ENCODE data around the gene SERPINB2. TPM values are rescaled to one million over a fixed set of nuclear protein-coding genes. Genes with fewer than 3 reads are reported as not detected.

SERPINB2 gene
- total RNA-seq, 1 donor from 2014 or later: 4.1 TPM

GRCh38 chr18:63869374-63869773 lies 18.1 kb upstream of the SERPINB2 start:
- Histone ChIP-seq H3K36me3 (ENCODE audit: control insufficient read depth, insufficient read depth, low read length) (no peaks in the 10 kb centered on the region), H3K4me3 (ENCODE audit: low read depth, low read length) (no peak overlapping the region), H3K27me3 (ENCODE audit: control insufficient read depth, insufficient read depth, low read length) (no peaks in the 10 kb centered on the region)
- no peak for TF ChIP-seq CTCF (IDR thresholded peaks at IDR 0.05; ENCODE audit: insufficient read depth, low read length, poor library complexity, severe bottlenecking)
- DNase-seq (ENCODE audit: low read depth): no peak

GRCh38 chr18:63869851-63870250 lies 17.7 kb upstream of the SERPINB2 start:
- DNase-seq (ENCODE audit: low read depth): no peak
- Histone ChIP-seq H3K4me3 (ENCODE audit: low read depth, low read length) (no peak overlapping the region), H3K36me3 (ENCODE audit: control insufficient read depth, insufficient read depth, low read length) (no peaks in the 10 kb centered on the region), H3K27me3 (ENCODE audit: control insufficient read depth, insufficient read depth, low read length) (no peaks in the 10 kb centered on the region)
- TF ChIP-seq CTCF (IDR thresholded peaks at IDR 0.05; ENCODE audit: insufficient read depth, low read length, poor library complexity, severe bottlenecking): no peak

- Histone ChIP-seq H3K4me3 (ENCODE audit: low read depth, low read length) (no peak overlapping the region), H3K36me3 (ENCODE audit: control insufficient read depth, insufficient read depth, low read length) (no peaks in the 10 kb centered on the region), H3K27me3 (ENCODE audit: control insufficient read depth, insufficient read depth, low read length) (no peaks in the 10 kb centered on the region)
- no peak for TF ChIP-seq CTCF (IDR thresholded peaks at IDR 0.05; ENCODE audit: insufficient read depth, low read length, poor library complexity, severe bottlenecking)
- DNase-seq (ENCODE audit: low read depth): no peak
Measured at GRCh38 chr18:63871836-63872235, 15.7 kb upstream of the SERPINB2 start.

GRCh38 chr18:63872586-63872985 lies 14.9 kb upstream of the SERPINB2 start:
- no peak overlapping the region for H3K4me3 ChIP-seq (ENCODE audit: low read depth, low read length)
- no peak for TF ChIP-seq CTCF (IDR thresholded peaks at IDR 0.05; ENCODE audit: insufficient read depth, low read length, poor library complexity, severe bottlenecking)
- no peaks in the 10 kb centered on the region for H3K27me3 ChIP-seq (ENCODE audit: control insufficient read depth, insufficient read depth, low read length)
- H3K36me3 ChIP-seq (ENCODE audit: control insufficient read depth, insufficient read depth, low read length): no peaks in the 10 kb centered on the region
- no peak for DNase-seq (ENCODE audit: low read depth)

GRCh38 chr18:63878343-63878742 lies 9.2 kb upstream of the SERPINB2 start:
- Histone ChIP-seq H3K4me3 (ENCODE audit: low read depth, low read length) (no peak overlapping the region), H3K36me3 (ENCODE audit: control insufficient read depth, insufficient read depth, low read length) (no peaks in the 10 kb centered on the region), H3K27me3 (ENCODE audit: control insufficient read depth, insufficient read depth, low read length) (no peaks in the 10 kb centered on the region)
- TF ChIP-seq CTCF (IDR thresholded peaks at IDR 0.05; ENCODE audit: insufficient read depth, low read length, poor library complexity, severe bottlenecking): no peak
- DNase-seq (ENCODE audit: low read depth): no peak

- DNase-seq (ENCODE audit: low read depth): no peak
- no peak for TF ChIP-seq CTCF (IDR thresholded peaks at IDR 0.05; ENCODE audit: insufficient read depth, low read length, poor library complexity, severe bottlenecking)
- Histone ChIP-seq H3K4me3 (ENCODE audit: low read depth, low read length) (no peak overlapping the region), H3K36me3 (ENCODE audit: control insufficient read depth, insufficient read depth, low read length) (no peaks in the 10 kb centered on the region), H3K27me3 (ENCODE audit: control insufficient read depth, insufficient read depth, low read length) (no peaks in the 10 kb centered on the region)
Measured at GRCh38 chr18:63878925-63879324, 8.6 kb upstream of the SERPINB2 start.

Measured in kidney epithelial cell (primary cell).